IMR-90 (cell line): ENCODE measurements around the gene CTDSP2.

ENCODE experiments used
- BHLHE40 ChIP-seq: fragments of 150-350 bp; IDR thresholded peaks from 2 replicates; pipeline ENCODE4 v1.6.1; 2016; ENCODE audit warnings: mild to moderate bottlenecking, low read depth, low read length
- FOS ChIP-seq: fragments of 150-350 bp; IDR thresholded peaks from 2 replicates; pipeline ENCODE4 v1.6.1; 2016; ENCODE audit warnings: low read depth, low read length
- NFE2L2 ChIP-seq: fragments of 150-350 bp; IDR thresholded peaks from 2 replicates; pipeline ENCODE4 v1.6.1; 2016; ENCODE audit warnings: low read depth, mild to moderate bottlenecking, low read length
- POLR2A ChIP-seq: IDR thresholded peaks from 2 replicates; pipeline ENCODE4 v1.6.1; 2012; ENCODE audit warnings: mild to moderate bottlenecking, low read depth, low read length
- RAD21 ChIP-seq: IDR thresholded peaks from 2 replicates; pipeline ENCODE4 v1.6.1; 2012; ENCODE audit warnings: low read length, improper control_type of control experiment
- RCOR1 ChIP-seq: IDR thresholded peaks from 2 replicates; pipeline ENCODE4 v1.6.1; 2012; ENCODE audit warnings: mild to moderate bottlenecking, low read length, improper control_type of control experiment; ENCODE audit not compliant: insufficient replicate concordance
- RFX5 ChIP-seq: IDR thresholded peaks from 2 replicates; pipeline ENCODE4 v1.8.0; 2012; ENCODE audit warnings: low read depth, mild to moderate bottlenecking, low read length, moderate library complexity
- SMC3 ChIP-seq: fragments of 150-350 bp; IDR thresholded peaks from 2 replicates; pipeline ENCODE4 v1.6.1; 2016; ENCODE audit warnings: low read depth, mild to moderate bottlenecking, antibody characterized with exemption, low read length, moderate library complexity
- TF ChIP-seq, protein P1 (sequence below): conservative IDR thresholded peaks from 2 replicates; pipeline ENCODE4 v1.5.1; 2012; ENCODE audit warnings: mild to moderate bottlenecking, low read depth, low read length, improper control_type of control experiment
- TF ChIP-seq, protein P2 (sequence below): fragments of 150-350 bp; IDR thresholded peaks from 2 replicates; pipeline ENCODE4 v1.6.1; 2016; ENCODE audit warnings: low read depth, mild to moderate bottlenecking, low read length, moderate library complexity, borderline replicate concordance
- TF ChIP-seq, protein P3 (sequence below): fragments of 150-350 bp; IDR thresholded peaks from 2 replicates; pipeline ENCODE4 v1.6.1; 2017; ENCODE audit warnings: mild to moderate bottlenecking, antibody characterized with exemption, low read length, low read depth

DNA sequence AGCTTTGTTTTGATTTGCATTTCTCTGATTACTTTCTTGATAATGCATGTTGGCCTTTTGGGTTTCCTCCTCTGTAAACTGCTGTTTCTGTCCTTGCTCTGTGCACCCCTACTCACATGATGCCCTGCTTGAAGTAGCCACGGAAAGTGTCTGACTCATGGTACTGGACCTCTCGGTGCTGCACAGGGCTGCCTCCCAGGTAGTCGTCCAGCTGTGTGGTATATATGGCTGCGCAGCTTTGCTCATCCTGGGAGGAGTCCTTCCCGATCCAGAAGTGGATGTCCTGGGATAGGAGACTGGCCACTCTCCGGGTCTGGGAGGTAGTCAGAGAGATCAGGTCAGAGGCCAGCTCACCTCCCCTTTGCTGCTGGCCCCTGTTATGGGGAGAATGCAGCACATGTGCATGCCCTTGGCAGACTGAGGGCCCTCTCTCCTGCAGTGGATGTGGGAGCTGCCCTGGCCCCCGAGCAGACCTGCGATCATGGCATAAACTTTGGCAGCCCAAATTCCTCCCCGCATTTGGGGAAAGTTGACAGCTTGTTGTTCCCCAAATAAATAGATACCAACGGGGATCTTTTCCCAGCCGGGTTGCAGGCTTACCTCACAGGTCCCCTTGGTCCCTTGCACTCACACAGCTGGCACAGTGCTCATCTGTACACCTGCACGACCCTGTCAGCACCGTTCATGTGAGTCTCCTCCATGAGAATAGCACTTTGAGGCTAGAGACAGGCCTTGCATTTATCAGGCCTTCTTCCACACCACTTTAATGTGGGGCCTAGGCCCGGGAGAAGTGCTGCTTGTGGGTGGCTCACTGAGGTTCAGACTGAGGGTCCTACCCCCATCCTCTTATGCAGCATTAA lies 33.2 kb downstream of the CTDSP2 start:
- TF ChIP-seq, protein P1, sequence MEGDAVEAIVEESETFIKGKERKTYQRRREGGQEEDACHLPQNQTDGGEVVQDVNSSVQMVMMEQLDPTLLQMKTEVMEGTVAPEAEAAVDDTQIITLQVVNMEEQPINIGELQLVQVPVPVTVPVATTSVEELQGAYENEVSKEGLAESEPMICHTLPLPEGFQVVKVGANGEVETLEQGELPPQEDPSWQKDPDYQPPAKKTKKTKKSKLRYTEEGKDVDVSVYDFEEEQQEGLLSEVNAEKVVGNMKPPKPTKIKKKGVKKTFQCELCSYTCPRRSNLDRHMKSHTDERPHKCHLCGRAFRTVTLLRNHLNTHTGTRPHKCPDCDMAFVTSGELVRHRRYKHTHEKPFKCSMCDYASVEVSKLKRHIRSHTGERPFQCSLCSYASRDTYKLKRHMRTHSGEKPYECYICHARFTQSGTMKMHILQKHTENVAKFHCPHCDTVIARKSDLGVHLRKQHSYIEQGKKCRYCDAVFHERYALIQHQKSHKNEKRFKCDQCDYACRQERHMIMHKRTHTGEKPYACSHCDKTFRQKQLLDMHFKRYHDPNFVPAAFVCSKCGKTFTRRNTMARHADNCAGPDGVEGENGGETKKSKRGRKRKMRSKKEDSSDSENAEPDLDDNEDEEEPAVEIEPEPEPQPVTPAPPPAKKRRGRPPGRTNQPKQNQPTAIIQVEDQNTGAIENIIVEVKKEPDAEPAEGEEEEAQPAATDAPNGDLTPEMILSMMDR = no peak
- TF ChIP-seq NFE2L2 (no peak), SMC3 (no peak), FOS (no peak), RAD21 (no peak), POLR2A (no peak), RCOR1 (no peak), RFX5 (no peak), BHLHE40 (no peak)
- TF ChIP-seq, protein P2, sequence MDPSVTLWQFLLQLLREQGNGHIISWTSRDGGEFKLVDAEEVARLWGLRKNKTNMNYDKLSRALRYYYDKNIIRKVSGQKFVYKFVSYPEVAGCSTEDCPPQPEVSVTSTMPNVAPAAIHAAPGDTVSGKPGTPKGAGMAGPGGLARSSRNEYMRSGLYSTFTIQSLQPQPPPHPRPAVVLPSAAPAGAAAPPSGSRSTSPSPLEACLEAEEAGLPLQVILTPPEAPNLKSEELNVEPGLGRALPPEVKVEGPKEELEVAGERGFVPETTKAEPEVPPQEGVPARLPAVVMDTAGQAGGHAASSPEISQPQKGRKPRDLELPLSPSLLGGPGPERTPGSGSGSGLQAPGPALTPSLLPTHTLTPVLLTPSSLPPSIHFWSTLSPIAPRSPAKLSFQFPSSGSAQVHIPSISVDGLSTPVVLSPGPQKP = no peak
- TF ChIP-seq, protein P3, sequence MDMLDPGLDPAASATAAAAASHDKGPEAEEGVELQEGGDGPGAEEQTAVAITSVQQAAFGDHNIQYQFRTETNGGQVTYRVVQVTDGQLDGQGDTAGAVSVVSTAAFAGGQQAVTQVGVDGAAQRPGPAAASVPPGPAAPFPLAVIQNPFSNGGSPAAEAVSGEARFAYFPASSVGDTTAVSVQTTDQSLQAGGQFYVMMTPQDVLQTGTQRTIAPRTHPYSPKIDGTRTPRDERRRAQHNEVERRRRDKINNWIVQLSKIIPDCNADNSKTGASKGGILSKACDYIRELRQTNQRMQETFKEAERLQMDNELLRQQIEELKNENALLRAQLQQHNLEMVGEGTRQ = no peak
